A549 (cell line): ENCODE data around the gene REM2. TPM values are rescaled to one million over a fixed set of nuclear protein-coding genes. Genes with fewer than 3 reads are reported as not detected.

Experiments
- ATAC-seq, 2 experiments: fragments of 200-7000 bp in 1 of 2; fragments of >200 bp in 1 of 2; cut with Nextera tagmentation in 1 of 2; cut with Tn5 transposase in 1 of 2; 3 replicates each; pipeline versions ENCODE4 v1.8.0 to v1.9.1; 2018 to 2020; ENCODE audit warnings: mild to moderate bottlenecking in 1 of 2, moderate library complexity in 1 of 2
- CTCF ChIA-PET: fragments of 300-600 bp; sonication (Branson Sonifier 250); formaldehyde crosslinking; extraction: SDS; loops from one replicate; lab custom pipeline; 2021; ENCODE audit warnings: antibody characterized with exemption, inconsistent platforms; lab: Yijun Ruan, JAX
- POLR2A ChIA-PET: fragments of 350-600 bp; formaldehyde crosslinking; extraction: SDS; loops from one replicate; lab custom pipeline; 2021; ENCODE audit warnings: antibody characterized with exemption, inconsistent platforms; lab: Yijun Ruan, JAX
- DNase-seq, 2 experiments: peaks; one replicate each; pipeline versions ENCODE4 v3.0.0 to v3.0.0-alpha.2; 2011 to 2016; ENCODE audit warnings: low read depth in 1 of 2, low spot score in 1 of 2
- FAIRE-seq: peaks from 2 replicates; lab custom pipeline; 2011; peaks lifted over from hg19 to GRCh38; lab: Jason Lieb, UNC
- H3K27ac ChIP-seq, 2 experiments: fragments of >200 bp; sonication (Bioruptor Twin); formaldehyde crosslinking; 3 replicates each; pipeline ENCODE4 v1.5.1; 2016 to 2017
- H3K4me1 ChIP-seq: fragments of >200 bp; sonication (Bioruptor Twin); formaldehyde crosslinking; 3 replicates; pipeline ENCODE4 v1.6.1; 2016
- H3K4me2 ChIP-seq: fragments of >200 bp; sonication (Bioruptor Twin); formaldehyde crosslinking; 3 replicates; pipeline ENCODE4 v1.6.1; 2016
- H3K4me3 ChIP-seq: fragments of >200 bp; sonication (Bioruptor Twin); formaldehyde crosslinking; 3 replicates; pipeline ENCODE4 v1.5.1; 2016
- H3K9me3 ChIP-seq: fragments of >200 bp; sonication (Bioruptor Twin); formaldehyde crosslinking; 3 replicates; pipeline ENCODE4 v1.6.1; 2016
- CBX8 ChIP-seq: fragments of 200-600 bp; sonication (generic); IDR thresholded peaks from 2 replicates; pipeline ENCODE4 v1.6.1; 2016
- CTCF ChIP-seq: fragments of >200 bp; sonication (Bioruptor Twin); formaldehyde crosslinking; IDR thresholded peaks from 3 replicates; pipeline ENCODE4 v1.5.1; 2016
- EP300 ChIP-seq, 2 experiments: fragments of >200 bp; sonication (Bioruptor Twin); formaldehyde crosslinking; IDR thresholded peaks; 2 replicates in 1 of 2; 3 replicates in 1 of 2; pipeline ENCODE4 v1.6.1; 2016 to 2017
- GATA3 ChIP-seq: IDR thresholded peaks from 2 replicates; pipeline ENCODE4 v1.6.1; 2012; ENCODE audit warnings: borderline replicate concordance
- HMGXB4 ChIP-seq: fragments of 250-450 bp; sonication (Bioruptor Pico); IDR thresholded peaks from 2 replicates; pipeline ENCODE4 v1.5.0; 2021; ENCODE audit warnings: mild to moderate bottlenecking, moderate library complexity, borderline replicate concordance
- HOXA7 ChIP-seq: fragments of 250-450 bp; sonication (Bioruptor Pico); IDR thresholded peaks from 2 replicates; pipeline ENCODE4 v1.5.0; 2020; ENCODE audit warnings: mild to moderate bottlenecking, moderate library complexity
- KDM5A ChIP-seq: fragments of 200-600 bp; sonication (generic); IDR thresholded peaks from 2 replicates; pipeline ENCODE4 v1.6.1; 2016; ENCODE audit warnings: antibody characterized with exemption, mild to moderate bottlenecking
- MAFK ChIP-seq: fragments of 450-650 bp; IDR thresholded peaks from 2 replicates; pipeline ENCODE4 v1.6.1; 2014; ENCODE audit not compliant: partially characterized antibody
- MAZ ChIP-seq: fragments of 150-350 bp; IDR thresholded peaks from 2 replicates; pipeline ENCODE4 v1.6.1; 2014; ENCODE audit warnings: antibody characterized with exemption, low read depth, low read length, borderline replicate concordance
- MYC ChIP-seq: IDR thresholded peaks from 2 replicates; pipeline ENCODE4 v1.6.1; 2012; ENCODE audit warnings: mild to moderate bottlenecking, inconsistent platforms, low read length, improper control_type of control experiment, borderline replicate concordance
- NR3C1 ChIP-seq: fragments of >200 bp; sonication (Bioruptor Twin); formaldehyde crosslinking; IDR thresholded peaks from 3 replicates; pipeline ENCODE4 v1.6.1; 2017
- RCOR1 ChIP-seq: fragments of 150-350 bp; IDR thresholded peaks from 2 replicates; pipeline ENCODE4 v1.6.1; 2014; ENCODE audit warnings: antibody characterized with exemption, low read length, low read depth
- REST ChIP-seq: fragments of 200-600 bp; sonication (generic); IDR thresholded peaks from 2 replicates; pipeline ENCODE4 v1.6.1; 2016; ENCODE audit warnings: antibody characterized with exemption, mild to moderate bottlenecking, moderate library complexity
- RNF2 ChIP-seq: fragments of 200-600 bp; sonication (generic); IDR thresholded peaks from 2 replicates; pipeline ENCODE4 v1.6.1; 2016; ENCODE audit warnings: low read depth, mild to moderate bottlenecking, antibody characterized with exemption, moderate library complexity, borderline replicate concordance
- TP53 ChIP-seq: fragments of 250-450 bp; sonication (Bioruptor Pico); IDR thresholded peaks from 2 replicates; pipeline ENCODE4 v1.5.0; 2021; ENCODE audit warnings: mild to moderate bottlenecking, moderate library complexity
- ZFP36 ChIP-seq: fragments of 450-650 bp; IDR thresholded peaks from 2 replicates; pipeline ENCODE4 v1.6.1; 2014; ENCODE audit warnings: borderline replicate concordance; ENCODE audit not compliant: partially characterized antibody
- ZNF302 ChIP-seq: fragments of 250-450 bp; sonication (Bioruptor Pico); IDR thresholded peaks from 2 replicates; pipeline ENCODE4 v1.9.0; 2021; ENCODE audit warnings: inconsistent platforms, mild to moderate bottlenecking, moderate library complexity
- ZSCAN20 ChIP-seq: fragments of 250-450 bp; sonication (Bioruptor Pico); IDR thresholded peaks from 2 replicates; pipeline ENCODE4 v1.8.0; 2022; ENCODE audit warnings: mild to moderate bottlenecking, moderate library complexity
- WGBS: methylation state at CpG from one replicate; pipeline ENCODE4 v1.1.6; 2017; ENCODE audit errors: missing lambda C conversion rate; 5-methylcytosine and 5-hydroxymethylcytosine counted together
- polyA plus RNA-seq, 4 experiments: library from polyadenylated mRNA; depleted of rRNA in 3 of 4; stranded (reverse); fragments of >200 nt; fragmentation: RNase III in 1 of 4; extraction: RNeasy Plus Mini Kit Qiagen cat#74134 plus additional on column Dnase treatment in 1 of 4; gene quantifications; 2 replicates in 3 of 4; 3 replicates in 1 of 4; pipeline ENCODE4 v1.2.3, GENCODE V29; 2011 to 2017
- TF ChIP-seq, protein P1 (sequence below): fragments of >200 bp; sonication (Bioruptor Twin); formaldehyde crosslinking; IDR thresholded peaks from 3 replicates; pipeline ENCODE4 v1.6.1; 2016

Gene REM2
- polyA plus RNA-seq, 2 of the 4 experiments (the other 2 are of a cell fraction), result 0.23 to 0.31 TPM

DNA sequence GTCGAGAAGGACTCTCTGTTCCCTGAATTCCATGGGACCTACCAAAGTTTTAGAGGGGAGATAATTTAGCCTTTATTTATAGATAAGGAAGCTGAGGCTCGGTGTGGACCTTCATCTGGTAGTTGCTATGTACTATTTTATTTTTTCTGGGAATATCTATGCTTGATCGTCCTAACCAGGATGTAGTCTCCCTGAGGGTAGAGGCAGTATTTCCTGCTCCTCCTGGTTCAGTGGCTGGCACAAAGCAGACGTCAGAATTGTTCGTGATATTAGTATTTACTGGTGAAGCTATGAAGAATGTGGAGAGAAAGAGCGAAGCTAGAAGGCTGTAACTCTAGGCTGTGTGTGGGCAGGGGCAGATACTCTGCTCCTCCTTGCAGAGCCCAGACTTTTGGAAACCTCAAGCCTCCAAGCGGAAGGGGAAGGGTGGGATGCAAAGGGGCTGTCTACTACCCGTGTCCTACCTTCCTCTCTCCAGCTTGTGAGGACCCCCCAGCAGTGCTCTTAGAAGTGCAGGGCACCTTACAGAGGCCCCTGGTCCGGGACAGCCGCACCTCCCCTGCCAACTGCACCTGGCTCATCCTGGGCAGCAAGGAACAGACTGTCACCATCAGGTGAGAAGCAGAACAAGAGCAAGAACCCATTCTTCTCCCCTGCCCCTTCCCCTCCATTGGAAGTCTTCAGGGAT is 10.0 kb upstream of the REM2 start:
- no peaks in the 10 kb centered on the region for H3K9me3 ChIP-seq
- FAIRE-seq (no peak), DNase-seq (no peak), ATAC-seq (peak in 1 of 2 experiments; percentile 2; a peak in 2 of 6 replicates)
- peak overlapping the region; percentile 78 for H3K4me3 ChIP-seq
- WGBS, result 39% methylated on average over 10 of the region's 10 CpGs
- ChIA-PET CTCF (interaction anchor here (0.6 to 23.1 kb wide), 38 partner anchors 11 to 320 kb away, joined by 3 to 368 read pairs (median 4); partner anchors contain the start of genes AJUBA, MMP14, PRMT5 and RBM23), POLR2A (interaction anchor here (0.6 to 3.1 kb wide), 3 partner anchors 14 to 301 kb away, joined by 5 to 11 read pairs (median 7); no protein-coding TSS in a partner anchor)
- peak overlapping the region; percentile 81 for H3K4me2 ChIP-seq
- H3K27ac ChIP-seq, result peak overlapping the region; percentile 94 to 98
- peaks cover 21% of the 10 kb centered on the region for H3K4me1 ChIP-seq
- TF ChIP-seq CTCF, result peak; percentile 13; the same call in 1 of the 3 replicates
- TF ChIP-seq NR3C1, result no peak
- no peak for TF ChIP-seq MAFK
- no peak for TF ChIP-seq ZFP36

- no peak overlapping the region for H3K4me2 ChIP-seq
- TF ChIP-seq GATA3 (no peak), RNF2 (no peak), EP300 (IDR thresholded peaks at IDR 0.05) (no peak), KDM5A (no peak), TP53 (CRISPR knock-in tag) (no peak), NR3C1 (no peak), CBX8 (no peak), ZSCAN20 (CRISPR knock-in tag) (no peak), HOXA7 (CRISPR knock-in tag) (no peak), MAFK (no peak), ZNF302 (CRISPR knock-in tag) (no peak), MAZ (no peak), HMGXB4 (no peak), REST (no peak), RCOR1 (no peak), MYC (no peak)
- TF ChIP-seq, protein P1, sequence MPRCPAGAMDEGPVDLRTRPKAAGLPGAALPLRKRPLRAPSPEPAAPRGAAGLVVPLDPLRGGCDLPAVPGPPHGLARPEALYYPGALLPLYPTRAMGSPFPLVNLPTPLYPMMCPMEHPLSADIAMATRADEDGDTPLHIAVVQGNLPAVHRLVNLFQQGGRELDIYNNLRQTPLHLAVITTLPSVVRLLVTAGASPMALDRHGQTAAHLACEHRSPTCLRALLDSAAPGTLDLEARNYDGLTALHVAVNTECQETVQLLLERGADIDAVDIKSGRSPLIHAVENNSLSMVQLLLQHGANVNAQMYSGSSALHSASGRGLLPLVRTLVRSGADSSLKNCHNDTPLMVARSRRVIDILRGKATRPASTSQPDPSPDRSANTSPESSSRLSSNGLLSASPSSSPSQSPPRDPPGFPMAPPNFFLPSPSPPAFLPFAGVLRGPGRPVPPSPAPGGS, result no peak
- DNase-seq (no peak), FAIRE-seq (no peak), ATAC-seq (no peak)
- no peak overlapping the region for H3K4me3 ChIP-seq
- CTCF ChIA-PET, result interaction anchor here (0.6 to 23.1 kb wide), 4 partner anchors 9 to 21 kb away, joined by 3 to 368 read pairs (median 75); partner anchors contain the start of gene REM2
- POLR2A ChIA-PET, result no interaction called here
- peaks cover 14% of the 10 kb centered on the region for H3K4me1 ChIP-seq
- H3K27ac ChIP-seq, result no peak overlapping the region
- H3K9me3 ChIP-seq, result no peaks in the 10 kb centered on the region
- WGBS, result 96% methylated on average over 14 of the region's 15 CpGs
These were observed 7.8 kb upstream of the REM2 start for GRCh38 chr14:22875003-22875747.
